ENCODE measurements around the gene PFKL.
A peak's percentile ranks its signal among the peaks of the same experiment; 100 is the strongest.
"Not testable (repeated sequence)": the region's sequence is repeated elsewhere in the genome, so short reads cannot be mapped to it uniquely, and the experiment has no call there.

The PFKL gene

GRCh38 chr21:44295163-44295573 lies 4.7 kb upstream of the PFKL start:
- DNase-seq = no peak

DNA sequence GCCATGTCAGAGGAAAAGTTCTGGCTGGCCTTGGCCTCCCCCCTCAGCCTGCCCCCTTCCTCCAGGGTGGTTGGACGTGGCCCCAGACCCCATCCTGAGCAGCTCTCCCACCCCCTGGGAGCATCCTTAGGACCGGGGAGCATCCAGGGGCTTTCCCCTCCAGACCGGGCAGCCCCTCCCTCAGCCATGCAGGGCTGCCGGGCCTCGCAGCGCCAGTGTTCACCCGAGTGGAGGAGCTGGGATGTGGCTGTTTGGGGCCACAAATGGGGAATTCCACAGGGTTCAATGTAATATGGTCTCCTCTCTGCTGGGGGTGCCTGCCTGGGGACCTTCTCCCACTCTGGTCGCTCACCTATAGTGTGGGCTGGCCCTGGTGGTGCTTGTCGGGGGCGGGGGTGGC lies 4.2 kb upstream of the PFKL start:
- no peak for DNase-seq

DNA sequence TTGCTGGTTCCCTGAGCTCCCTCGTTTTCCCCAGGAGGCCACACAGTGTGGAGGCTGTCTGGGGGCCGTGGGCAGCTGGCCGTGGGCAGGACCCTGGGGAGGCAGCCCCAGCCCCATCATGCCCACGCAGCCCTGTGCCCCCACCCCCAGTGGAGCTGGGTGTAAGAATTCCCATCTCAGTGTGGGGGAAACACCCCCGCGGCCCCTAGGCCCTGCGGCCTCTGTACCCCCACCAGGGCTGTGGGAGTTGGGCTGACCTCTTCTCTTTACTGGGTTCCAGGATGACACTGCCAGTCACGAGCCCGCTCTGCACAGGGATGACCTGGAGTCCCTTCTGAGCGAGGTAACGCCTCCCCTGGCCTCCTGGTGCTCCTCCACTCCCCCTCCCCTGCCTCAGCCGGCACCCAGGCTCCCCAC lies 3.7 kb upstream of the PFKL start:
- DNase-seq = no peak

GRCh38 chr21:44296916-44297315 lies 2.9 kb upstream of the PFKL start:
- no peak for DNase-seq

GRCh38 chr21:44297525-44298290 lies 2.1 kb upstream of the PFKL start:
- peak; percentile 61 for DNase-seq

DNA sequence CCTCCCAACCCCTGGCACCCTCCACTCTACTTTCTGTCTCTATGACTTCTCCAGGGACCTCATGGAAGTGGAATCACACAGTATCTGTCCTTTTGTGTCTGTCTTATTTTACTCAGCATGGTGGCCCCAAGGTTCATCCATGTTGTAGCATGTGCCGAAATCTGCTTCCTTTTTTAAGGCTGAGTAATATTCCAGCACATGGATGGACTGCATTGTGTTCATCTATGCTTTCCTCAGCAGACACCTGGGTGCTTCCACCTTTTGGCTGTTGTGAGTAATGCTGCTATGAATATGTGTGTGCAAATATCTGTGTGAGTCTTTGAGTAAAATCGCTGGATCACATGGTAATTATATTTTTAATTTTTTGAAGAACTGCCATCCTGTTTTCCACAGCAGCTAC lies 1.6 kb upstream of the PFKL start:
- DNase-seq = no peak

- DNase-seq = no peak
Measured at GRCh38 chr21:44299085-44299457, 782 bp upstream of the PFKL start.

DNA sequence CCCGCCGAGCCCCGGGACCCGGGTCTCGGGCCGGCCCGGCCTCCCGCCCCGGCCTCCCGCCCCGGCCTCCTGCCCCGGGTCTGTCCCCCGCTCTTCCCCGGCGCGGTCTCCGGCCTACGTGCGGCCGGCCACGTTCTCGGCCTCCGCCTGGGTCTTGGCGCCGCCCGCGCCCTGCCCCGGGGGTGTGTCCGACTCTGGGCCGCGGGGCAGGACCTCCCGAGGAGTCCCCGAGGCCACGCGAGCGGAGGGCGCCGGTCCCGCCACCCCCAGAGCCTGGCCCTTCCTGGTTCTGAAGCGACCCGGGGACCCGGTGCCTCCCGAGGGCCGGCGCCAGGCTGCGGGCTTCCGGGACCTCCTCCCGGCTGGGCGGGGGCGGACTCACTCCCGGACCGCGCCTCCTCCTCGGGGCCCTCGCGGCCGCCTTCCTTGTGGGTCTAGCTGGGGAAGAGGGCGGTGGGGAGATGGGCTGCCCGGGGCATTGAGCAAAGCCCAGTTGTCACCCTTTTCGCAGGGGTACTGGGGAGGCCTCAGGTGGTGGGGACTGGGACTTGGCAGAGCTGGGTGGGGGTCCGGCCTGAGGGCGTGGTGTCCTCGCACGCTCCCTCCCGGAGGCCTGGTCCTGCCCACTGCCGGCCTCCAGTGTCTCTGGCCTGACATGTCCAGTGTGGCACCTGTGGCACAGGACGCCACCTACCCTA lies 558 bp downstream of the PFKL start:
- peak; percentile 49 for DNase-seq

DNA sequence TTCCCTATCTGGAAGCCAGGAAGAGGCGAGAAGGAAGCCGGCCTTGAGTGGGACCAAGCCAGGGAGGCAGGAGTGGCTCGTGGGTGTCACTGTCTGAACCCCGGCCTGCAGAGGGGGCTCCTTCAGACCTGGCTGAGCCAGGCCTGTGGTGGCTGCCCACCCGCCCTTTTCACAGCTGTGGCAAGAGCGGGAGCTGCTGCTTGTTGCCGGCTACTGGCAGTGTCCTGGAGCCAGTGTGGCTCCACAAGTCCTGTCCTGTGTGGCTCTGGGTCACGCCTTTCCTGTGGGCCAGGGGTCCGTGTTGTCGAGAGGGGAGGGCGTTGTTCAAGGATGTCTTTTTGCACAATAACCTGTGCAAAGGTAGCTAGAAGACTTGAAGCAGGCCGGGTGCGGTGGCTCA lies 1.3 kb downstream of the PFKL start:
- no peak for DNase-seq

DNA sequence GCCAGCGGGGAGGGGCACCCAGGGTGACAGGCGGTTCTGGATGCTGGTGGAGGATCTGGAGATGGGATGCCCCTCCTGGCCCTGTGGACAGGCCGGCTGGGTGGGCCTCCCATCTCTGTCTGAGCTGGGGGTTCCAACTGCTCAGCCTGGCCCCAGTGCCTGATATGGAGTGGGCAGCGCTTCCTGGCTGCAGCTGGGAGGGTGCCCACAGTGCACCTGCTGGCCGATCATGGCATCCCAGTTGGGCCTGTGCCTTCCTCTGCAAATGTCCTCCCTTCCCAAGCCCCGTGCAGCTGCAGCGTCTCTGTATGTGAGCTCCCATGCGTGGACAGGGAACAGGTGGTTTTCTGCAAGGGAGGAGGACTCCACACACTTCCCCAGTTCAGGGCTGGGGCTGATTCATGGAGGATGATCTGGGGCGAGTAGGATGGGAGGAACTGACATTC lies 2.1 kb downstream of the PFKL start:
- no peak for DNase-seq

DNA sequence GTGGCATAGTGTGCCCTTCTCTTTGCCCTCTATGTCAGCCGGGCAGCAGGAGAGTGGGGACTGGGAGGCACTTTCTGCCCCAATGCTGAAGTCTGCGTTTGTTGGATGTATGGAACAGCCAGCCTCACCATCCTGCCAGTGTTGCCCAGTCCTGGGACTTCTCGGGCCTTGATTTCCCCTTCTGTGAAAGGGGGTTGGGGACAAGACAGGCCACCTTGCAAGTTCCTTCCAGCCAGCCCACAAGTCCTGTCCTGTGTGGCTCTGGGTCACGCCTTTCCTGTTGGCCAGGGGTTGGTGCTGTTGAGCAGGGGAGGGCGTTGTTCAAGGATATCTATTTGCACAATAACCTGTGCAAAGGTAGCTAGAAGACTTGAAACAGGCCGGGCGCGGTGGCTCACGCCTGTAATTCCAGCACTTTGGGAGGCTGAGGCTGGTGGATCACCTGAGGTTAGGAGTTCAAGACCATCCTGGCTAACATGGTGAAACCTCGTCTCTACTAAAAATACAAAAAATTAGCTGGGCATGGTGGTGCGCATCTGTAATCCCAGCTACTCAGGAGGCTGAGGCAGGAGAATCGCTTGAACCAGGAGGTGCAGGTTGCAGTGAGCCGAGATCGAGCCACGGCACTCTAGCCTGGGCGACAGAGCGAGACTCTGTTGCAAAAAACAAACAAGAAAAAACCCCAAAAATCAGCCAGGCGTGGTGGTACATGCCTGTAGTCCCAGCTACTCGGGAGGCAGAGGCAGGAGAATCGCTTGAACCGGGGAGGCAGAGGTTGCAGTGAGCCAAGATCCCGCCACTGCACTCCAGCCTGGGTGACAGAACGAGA lies 2.9 kb downstream of the PFKL start:
- DNase-seq = not testable (repeated sequence)

DNA sequence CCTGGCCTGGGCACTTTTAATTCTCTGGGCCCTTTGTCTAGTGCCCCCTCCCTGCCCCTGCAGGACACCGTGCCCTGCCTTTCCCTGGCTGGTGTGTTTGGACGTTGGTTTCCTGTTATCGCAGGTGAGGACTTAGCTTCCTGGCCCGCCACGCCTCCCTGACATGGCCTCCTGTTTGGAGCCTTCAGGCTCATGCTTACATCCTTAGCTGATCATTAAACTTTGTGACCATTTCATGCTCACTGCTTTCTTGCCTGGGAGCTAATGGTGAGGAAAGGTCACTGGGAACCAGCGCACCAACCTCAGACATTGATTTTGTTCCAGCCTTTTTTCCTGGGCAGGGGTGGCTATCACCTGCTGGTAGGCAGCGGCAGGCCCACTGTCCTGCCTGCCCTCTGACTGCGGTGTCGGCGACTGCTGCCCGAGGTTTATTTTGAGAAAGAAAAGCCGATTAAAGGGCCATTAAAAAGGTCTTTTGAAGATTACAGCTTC lies 3.7 kb downstream of the PFKL start:
- no peak for DNase-seq

- DNase-seq = no peak
Measured at GRCh38 chr21:44304011-44304616, 4.3 kb downstream of the PFKL start.

DNA sequence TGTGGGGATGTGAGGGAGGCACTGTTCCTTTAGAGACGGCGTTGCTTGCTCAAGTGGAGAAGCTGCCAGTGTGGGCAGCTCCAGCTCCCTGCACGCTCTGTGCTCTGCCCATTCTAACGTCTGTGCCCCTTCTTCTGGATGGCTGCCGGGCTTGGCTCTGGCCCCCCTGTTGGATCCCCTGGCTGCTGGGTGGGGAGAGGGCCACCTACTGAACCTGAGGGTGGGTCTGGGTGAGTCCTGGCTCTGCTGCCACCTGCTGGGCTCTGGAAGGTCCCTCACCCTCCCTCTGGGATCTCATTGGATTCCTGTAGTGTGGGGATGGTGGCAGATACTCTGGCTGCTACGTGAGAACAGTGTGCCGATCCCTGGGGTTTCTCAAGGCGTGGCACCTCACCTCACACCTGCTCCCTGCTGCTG lies 5.0 kb downstream of the PFKL start:
- peak; percentile 28 for DNase-seq

DNA sequence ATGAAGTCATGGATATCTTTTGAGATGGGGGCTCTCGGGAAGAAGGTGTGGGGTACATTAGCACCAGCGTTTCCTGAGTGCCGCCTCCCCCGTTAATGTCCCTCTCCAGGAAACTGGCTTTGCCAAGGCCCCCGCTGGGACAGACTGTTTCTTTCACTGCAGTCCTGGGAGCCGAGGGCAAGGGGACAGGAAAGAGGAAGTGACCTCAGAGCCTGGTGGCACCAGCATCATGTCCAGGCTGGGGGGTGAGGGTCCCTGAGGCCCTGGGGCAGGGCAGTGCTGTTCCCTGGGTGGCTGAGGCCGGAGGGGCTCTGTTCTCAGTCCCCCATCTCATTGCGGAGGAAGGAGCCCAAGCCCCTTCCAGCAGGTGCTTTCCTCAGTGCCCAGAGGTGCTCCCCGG lies 5.8 kb downstream of the PFKL start:
- no peak for DNase-seq

GRCh38 chr21:44306936-44307704 lies 7.3 kb downstream of the PFKL start:
- DNase-seq = no peak

DNA sequence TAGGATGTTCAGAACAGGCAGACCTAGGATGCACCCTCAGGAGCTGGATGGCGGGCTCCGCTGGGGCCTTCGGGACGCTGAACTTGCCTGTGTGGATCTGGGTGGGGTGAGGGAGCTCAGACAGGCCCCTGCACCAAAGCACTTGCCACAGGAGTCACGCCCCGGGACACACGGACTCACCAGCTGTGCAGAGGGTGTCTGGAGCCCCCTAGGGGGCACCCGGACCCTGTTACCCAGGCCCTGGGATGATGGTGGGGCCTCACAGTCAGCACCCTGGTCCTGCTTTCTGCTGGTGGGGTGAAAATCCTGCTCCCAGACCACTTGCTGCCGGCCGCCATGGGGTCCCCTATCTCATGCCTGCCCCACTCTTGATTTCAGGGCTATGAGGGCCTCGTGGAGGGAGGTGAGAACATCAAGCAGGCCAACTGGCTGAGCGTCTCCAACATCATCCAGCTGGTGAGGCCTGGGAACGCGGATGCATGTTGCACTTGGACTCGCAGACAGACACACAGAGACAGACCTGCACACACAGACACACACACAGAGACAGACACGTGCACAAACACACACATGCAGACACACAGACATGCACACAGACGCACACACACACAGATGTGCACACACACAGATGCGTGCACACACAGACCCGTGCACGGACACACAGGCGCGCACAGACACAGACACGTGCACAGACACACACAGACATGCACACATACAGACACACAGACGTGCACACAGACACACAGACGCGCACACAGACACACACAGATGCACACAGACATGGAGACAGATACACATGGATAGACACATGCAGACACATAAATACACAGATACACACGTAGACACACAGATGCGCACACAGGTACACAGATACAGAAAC lies 11.0 kb downstream of the PFKL start:
- no peak for DNase-seq

DNA sequence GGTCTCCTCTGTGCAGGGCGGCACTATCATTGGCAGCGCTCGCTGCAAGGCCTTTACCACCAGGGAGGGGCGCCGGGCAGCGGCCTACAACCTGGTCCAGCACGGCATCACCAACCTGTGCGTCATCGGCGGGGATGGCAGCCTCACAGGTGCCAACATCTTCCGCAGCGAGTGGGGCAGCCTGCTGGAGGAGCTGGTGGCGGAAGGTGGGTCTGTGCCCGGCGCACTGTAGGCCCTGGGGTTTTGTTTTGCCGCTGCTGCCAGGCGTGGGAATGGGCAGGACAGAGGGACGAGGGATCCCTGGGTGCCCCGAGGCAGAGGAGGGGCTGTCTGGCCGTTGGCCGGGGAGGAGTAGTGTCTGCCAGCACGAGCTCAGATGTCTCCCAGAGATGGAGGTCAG lies 12.2 kb downstream of the PFKL start:
- no peak for DNase-seq

DNA sequence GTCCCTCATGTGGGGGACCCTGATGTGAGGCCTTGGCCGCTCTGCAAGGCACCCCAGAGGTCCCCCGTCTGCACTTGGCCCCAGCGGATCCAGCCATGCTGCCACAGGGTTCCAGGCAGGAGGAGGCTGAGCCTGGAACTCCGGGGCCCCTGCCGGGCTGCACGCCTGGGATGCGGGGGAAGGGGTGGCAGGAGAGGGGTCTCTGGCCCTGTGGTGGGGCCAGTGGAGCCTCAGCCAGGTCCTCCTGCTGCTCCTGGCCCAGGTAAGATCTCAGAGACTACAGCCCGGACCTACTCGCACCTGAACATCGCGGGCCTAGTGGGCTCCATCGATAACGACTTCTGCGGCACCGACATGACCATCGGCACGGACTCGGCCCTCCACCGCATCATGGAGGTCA lies 12.9 kb downstream of the PFKL start:
- DNase-seq = no peak

GRCh38 chr21:44313451-44313850 lies 13.6 kb downstream of the PFKL start:
- no peak for DNase-seq

GRCh38 chr21:44314128-44314527 lies 14.3 kb downstream of the PFKL start:
- no peak for DNase-seq

All from stimulated activated naive CD4-positive, alpha-beta T cell treated with Interleukin-2 at 50 U/mL for 16 hours (primary cell).